HL-60/S4 treated with phorbol 12-myristate 13-acetate at 8.2 ng/mL for 4 days and 3 days (cell line): ENCODE measurements around the gene TRAPPC12.
"Not testable (repeated sequence)": the region's sequence is repeated elsewhere in the genome, so short reads cannot be mapped to it uniquely, and the experiment has no call there.

Source experiments
- in situ Hi-C: fragments of 300-500 bp; cut with MboI; formaldehyde crosslinking; loops from 2 replicates; pipeline ENCODE4 v1.15.0; 2022; ENCODE audit warnings: low sequenced_read_pairs

Gene TRAPPC12

DNA sequence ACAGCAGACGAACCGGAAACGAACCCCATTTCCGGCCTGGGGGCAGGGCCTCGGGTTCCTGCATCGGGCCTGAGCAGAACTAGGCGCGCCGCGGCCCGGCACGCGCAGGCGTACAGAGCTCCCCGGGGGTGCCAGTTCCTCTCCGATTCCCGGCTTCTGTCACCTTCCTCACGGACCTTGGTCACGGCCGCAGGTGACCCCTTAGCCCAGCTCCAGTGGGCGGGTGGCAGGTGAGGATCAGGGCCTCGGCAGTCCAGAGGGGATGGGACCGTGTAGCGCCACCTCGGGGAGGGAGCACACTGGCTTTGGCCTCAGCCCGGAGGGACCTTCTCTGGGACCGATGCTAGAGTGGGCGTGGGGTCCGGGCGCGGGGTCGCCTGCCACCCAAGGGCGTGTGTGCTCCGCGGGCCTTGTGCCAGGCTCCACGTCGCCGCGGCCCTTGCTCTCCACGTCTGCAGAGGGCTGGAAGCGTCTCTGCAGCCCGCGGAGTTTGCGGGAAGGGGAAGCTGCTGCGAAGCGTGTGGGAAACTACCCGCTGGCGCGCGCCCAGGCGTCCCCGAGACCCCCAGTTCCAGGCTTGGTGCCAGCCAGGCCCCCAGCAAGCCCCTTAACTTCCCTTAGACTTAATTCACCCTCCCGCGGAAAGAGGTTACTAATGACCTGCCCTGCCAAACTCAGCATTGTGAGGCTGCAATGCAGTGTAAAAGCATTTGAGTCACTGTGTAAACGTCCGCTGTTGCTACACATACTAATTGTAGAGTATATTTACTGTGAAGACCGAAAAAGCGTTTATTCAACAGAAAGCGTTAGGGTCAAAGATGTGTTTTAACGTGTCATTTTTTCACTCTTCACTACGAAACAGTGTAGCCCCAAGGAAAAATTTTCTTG is at the start of gene TRAPPC12:
Gene TRAPPC12 (plus strand): TSS at position 48 of the 888 bp plus-strand sequence. CDS start 7,930 bp downstream, outside the sequence.
- in situ Hi-C loops, result no loop called here

DNA sequence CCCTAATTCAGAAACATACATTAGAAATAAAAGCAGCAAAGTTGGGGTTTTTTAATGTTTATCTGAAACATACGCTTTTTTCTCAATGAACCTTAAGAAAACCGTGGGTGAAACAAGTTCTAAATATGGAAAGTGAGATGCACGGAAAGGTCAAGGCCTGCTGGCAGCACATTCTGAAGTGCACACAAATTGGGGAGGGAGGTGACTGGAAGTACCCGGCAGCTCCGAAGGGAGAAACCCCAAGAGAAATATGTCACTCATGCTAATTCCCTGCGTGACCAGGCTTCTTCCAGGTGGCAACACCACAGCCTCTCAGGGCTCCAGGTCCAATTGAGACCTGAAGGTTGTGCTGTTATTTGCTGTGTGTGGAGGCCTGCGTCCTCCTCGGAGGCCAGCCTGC is 47.4 kb upstream of the TRAPPC12 start:
- in situ Hi-C loops, result no loop called here

DNA sequence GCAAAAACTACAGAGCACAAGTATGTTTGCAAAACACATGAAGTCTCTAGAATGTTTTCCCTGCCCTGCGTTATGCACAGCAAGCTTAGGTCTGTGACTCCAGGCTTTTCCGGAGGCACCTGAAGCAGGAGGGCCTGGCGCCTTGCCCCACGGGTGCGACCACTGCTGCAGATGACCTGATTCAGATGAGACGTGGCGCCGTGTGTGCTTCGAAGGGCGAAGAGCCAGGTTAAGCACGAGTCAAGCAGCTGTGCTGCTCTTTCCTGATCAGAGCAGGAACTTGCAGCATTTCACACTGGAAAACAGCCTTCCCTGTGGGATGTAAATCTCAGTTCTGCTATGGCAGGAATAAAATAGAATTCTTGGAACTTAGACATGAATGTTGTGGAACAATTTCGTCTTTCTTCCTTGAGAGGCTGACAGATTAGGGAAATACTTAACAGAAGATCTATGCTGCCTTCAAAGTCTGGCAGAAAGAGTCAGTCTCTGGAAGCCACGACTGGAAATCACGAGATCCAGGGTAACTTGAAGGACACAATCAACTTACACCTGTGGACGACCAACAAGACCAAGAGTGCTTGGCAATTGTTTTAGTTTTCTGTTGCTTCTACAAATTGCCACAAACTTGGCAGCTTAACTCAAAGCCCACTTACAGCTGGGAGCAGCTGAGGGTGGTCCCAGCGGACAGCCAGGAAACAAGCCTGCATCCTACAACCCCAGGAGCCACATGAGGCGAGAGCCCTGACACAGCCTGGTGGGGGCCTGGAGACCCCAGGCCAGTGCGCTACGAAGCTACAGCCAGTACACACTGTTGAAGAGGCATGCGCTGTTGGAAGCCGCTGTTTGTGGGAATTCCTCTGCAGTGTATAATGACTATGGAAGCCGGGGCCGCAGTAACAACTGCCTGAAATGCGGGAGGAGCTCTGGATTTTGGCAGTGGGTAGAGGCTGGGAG is 44.8 kb upstream of the TRAPPC12 start:
- in situ Hi-C loops, result no loop called here

DNA sequence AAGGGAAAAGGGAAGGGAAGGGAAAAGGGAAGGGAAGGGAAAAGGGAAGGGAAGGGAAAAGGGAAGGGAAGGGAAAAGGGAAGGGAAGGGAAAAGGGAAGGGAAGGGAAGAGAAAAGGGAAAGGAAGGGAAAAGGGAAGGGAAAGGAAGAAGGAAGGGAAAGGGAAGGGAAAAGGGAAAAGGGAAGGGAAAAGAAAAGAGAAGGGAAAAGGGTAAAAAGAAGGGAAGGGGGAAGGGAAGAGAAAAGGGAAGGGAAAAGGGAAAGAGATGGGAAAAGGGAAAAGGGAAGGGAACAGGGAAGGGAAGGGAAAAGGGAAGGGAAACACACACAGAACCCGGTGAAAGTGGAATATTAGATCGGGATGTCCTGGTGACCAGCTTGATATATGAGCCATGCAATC is 42.6 kb upstream of the TRAPPC12 start:
- in situ Hi-C loops, result no loop called here

DNA sequence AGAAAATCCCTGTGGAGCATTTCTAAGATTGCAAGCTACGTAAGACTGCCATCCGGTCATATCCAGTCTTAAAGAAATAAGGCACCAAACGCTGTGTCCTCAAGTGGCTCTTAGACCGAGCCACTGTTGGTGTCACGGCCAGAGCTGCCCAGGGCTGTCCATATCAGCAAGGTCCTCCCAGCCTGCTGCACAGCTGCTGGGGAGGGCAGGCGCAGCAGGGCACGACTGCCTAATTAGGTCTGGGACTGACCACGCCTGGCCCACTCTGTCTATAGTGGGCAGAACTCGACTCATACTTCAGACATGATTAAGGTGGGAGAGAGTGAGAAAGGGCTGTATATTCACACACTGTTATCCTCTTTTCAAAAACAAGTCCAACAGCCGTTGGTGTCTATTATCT is 41.2 kb upstream of the TRAPPC12 start:
- in situ Hi-C loops, result no loop called here

DNA sequence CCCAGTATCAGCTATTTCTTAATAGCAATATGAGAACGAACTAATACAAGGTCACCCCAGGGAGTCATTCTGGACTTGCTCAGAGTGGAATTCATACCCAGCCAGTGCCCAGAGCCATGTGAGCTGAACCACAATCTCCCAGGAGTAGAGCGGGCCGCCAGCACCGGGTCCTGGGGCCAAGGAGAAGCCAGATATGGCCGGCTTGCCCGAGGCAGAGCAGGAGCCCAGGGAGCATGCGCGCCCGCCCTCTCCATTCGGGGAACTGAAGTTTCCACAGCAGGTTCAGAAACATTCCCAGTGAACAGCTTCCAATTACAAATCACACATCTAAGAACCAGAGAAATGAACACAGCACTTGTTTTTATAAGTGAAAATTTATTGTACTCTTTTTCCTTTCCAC is 39.4 kb upstream of the TRAPPC12 start:
- in situ Hi-C loops, result no loop called here

DNA sequence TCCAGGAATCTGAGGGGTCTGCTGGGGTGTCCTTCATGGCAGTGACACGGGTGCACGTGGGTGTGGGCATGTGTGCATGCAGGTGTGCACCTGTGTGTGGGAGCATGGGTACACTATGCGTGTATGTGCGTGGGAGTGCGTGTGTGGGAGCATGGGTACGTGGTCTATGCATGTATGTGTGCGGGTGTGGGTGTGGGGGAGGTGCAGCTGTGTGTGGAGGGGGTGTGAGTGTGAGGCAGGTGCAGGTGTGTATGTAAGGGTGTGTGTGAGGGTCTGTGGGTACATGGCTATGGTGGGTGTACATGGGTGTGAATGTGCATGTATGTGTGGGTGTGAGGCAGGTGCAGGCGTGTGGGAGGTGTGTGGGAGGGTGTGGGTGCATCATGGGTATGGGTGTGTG is 38.2 kb upstream of the TRAPPC12 start:
- in situ Hi-C loops, result no loop called here

DNA sequence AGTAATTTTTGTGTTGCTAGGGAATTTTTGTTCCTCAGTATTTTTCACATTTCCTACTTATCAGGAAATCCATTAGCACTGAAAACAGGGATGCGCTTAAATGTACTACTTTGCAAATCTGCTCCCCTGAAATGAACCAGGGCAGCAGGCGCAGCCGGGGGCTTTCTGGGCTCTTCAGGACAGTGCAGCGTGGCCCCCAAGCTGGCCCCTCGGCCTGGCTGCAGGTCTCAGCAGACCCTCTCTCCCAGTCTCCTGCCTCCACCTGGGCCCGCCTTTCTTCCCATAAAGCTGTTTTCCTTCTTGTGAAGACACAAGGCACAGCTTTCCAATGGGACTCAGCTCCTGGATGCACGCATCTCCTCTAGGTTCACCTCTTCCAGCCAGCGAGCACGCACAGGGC is 37.2 kb upstream of the TRAPPC12 start:
- in situ Hi-C loops, result no loop called here

DNA sequence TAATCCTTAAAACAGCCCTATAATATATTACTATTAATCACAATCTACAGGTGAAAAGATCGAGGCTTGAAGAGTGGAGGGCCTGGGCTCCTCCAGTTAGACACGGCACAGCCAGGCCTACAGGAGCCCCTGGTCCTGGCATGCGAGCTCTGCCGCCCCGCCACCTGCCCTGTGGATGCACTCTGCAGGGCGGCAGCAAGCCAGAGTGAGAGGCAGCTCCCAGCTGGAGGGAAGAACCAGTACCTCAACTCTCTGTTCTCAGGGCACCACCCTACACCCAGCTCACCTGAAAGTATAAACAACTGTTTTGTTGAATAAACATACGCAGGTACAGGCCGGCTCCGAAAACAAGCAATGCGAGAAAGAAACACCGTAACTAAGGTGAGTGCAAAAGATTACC is 36.5 kb upstream of the TRAPPC12 start:
- in situ Hi-C loops, result no loop called here

DNA sequence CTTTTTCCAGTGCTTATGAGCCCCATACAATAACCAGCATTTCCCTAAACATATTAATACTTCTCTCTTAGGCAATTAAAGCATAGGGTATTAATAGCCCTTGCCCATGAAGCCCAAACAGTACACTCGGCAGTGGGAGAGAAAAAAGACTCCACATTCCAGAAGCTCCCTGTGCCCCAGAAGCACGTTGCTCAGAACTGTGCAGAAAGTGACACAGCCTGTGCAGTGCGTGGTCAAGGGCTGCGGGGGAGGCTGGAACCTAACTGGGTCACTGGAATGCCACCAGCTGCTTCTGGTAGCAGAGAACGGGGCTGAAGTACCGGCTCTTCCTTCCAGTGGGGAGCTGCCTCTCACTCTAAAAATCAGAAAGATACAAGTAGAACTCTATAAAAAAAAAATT is 34.6 kb upstream of the TRAPPC12 start:
- in situ Hi-C loops, result no loop called here

DNA sequence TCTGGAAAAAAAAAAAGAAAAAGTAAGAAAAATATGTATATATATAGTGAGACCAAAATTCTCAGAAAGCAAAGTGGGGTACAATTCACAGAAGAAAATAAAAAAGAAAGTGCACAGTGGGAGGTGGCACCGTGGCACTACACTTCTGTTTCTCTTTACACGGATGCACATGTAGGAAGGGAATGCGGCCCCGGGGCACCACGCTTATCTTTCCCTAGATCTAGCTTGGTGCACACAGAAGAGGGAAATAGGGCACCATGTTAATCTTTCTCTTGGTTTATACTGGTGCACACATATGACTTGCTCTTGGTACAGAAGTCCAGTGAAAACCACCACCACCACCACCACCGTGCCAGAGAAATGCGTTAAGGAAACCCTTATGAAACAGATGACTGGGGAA is 33.9 kb upstream of the TRAPPC12 start:
- in situ Hi-C loops, result no loop called here

DNA sequence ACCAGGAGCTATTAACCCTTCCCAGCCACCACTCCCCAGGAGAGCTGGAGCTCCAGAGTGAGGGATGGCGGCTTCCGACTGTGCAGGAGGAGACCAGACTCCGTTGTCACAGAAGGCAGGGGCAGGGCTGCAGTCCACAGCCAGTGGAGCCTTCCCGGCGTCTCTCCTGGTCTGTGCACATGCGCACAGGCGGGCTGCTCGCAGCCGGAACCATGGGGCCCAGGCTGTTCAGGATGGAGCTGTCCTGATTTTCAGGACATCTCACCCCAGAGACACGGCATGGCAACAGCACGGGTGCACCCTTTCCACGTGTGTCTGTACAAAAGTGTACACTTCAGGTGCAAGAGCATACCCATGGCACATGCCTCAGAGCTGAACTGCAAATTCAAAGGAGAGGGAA is 30.7 kb upstream of the TRAPPC12 start:
- in situ Hi-C loops, result no loop called here

DNA sequence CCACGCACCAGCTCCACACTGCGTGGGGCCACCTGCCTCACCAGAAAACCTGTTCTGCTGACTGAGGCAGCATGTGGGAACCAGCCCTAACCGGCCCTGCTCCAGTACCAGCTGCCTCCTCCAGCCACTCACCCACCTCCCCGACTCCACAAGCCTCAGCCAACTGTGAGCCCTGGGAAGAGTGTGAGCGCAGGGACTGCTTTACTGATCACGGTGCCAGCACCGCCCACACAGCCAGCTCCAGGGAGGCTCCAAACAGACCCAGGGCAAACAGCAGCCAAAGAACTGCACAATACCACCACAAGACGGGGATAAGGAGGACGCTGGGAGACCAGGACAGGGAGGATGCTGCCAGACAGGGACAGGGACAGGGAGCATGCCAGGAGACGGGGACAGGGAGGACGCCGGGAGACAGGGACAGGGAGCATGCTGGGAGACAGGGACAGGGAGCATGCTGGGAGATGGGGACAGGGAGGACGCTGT is 30.2 kb upstream of the TRAPPC12 start:
- in situ Hi-C loops, result no loop called here

DNA sequence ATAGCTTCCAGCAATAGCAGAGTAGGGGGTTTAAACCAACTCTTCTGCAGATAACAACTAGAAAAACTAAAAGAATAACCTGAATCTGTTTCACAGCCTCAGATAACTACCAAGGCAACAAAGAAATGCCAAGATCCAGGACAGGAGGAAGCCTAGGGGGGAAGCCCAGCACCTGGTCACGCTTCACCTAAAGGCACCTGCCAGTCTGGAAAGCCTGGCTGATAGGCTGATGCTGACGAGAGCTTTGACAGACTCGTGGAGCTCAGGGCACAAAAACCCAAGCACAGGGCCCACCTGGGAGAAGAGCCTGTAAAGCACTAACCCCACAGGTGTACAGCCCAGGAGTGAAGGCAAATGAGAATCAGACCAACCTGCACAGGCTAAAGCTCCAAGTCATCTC is 24.5 kb upstream of the TRAPPC12 start:
- in situ Hi-C loops, result no loop called here

DNA sequence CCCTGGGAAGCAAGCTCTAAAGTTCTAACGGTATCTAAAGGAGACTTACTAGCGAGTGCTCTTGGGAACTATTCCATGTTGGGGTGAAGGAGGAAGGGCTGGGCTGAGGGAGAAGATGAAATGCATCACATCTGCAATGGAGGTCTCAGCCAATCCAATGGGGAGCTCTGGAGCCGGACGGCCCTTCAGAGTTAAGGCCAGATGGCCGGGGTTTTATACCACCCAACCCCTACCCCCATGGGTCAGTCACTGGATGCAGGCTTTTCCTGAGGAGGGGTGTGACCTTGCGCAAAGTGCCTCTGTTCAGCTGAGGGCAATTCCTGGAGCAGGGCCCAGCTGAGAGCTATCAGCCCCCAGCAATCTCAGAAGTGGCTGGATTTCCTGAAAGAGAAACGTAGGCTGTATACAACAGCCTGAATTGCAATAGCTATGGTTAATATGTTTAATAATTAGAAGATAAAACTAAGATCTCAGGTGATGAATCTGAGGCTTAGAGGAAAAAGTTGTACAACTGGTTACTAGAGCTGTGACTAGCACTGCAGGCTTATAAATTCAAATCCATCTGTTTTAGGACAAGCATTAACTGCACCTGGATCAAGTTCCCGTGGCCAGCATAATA is 23.4 kb upstream of the TRAPPC12 start:
- in situ Hi-C loops, result no loop called here

DNA sequence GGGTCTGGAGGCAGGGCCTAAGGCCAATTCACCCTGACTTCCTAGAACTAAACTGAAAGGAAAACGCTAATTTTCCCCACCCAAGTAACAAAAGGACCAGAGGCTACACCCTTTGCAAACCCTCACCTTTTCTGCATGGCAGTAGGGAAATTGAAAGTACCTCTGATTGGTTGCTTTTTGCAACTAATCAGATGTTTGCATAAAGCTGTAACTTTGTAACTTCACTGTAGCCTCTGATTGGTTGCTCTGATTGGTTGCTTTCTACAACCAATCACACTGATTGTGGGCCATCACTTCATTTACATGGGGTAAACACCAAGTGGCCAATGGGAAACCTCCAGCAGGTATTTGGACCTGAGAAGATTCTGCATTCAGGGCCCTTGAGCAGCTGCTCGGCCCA is 22.7 kb upstream of the TRAPPC12 start:
- in situ Hi-C loops, result no loop called here

DNA sequence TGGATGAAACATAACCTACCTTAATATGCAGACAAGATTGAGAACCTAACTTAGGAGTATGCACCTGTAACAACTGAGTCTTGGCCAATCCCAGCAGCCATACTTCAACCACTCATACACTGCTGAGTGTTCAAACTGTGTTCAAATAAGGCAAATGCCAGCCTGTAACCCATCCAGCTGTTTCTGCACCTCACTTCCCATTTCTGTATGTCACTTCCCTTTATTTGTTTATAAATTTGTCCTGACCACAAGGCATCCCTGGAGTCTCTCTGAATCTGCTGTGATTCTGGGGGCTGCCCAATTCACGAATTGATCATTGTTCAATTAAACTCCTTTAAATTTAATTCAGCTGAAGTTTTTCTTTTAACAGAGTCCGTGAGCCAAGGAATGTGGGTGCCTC is 22.0 kb upstream of the TRAPPC12 start:
- in situ Hi-C loops, result not testable (repeated sequence)

DNA sequence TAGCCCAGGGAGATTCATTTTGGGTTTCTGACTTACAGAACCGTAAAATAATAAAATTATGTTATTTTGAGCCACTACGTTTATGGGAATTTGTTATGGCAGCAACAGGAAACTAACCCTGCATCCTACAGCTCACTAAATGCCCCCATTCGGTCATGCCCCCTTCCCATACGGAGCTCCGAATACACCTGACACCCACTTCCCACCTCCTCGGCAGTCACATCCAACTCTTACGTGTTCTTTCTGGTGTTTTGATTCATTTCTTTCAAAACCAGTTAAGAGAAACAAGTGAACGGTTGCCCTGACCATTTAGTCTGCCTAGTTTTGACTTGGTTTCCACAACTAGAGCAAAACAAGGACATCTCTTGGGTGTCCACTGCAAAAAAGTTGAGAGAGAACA is 21.6 kb upstream of the TRAPPC12 start:
- in situ Hi-C loops, result no loop called here

DNA sequence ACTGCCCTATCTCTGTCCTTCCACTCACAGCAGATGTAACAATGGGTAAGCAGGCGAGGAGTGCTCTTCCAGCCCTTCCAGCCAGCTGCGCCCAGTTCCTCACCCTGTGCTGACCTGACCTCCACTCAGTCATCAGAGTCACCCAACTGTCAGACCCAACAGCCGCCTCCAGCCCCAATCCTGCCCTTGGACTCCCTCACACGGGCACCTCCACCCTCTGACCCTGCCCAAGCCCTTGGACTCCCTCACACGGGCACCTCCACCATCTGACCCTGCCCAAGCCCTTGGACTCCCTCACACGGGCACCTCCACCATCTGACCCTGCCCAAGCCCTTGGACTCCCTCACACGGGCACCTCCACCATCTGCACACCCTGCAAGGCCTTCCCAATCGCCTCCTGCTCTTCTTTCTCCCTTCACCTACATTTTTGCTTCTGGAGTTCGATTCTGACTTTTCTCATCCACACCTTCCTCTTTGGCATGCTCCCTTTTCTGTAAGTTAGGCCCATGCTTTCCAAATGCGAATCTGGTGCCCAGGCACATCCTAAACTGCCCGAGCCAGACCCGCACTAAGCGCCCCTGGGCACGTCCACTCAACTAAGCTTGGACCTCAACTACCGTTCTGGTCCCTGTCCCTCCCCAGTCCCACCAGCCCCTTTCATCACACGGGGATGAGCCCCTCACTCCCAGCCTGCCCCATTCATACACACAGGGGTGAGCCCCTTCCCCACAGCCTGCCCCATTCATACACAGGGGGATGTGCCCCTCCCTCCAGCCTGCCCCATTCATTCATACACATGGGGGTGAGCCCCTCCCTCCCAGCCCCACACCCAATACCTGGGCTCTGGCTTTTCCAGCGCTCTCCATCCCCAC is 17.7 kb upstream of the TRAPPC12 start:
- in situ Hi-C loops, result no loop called here

DNA sequence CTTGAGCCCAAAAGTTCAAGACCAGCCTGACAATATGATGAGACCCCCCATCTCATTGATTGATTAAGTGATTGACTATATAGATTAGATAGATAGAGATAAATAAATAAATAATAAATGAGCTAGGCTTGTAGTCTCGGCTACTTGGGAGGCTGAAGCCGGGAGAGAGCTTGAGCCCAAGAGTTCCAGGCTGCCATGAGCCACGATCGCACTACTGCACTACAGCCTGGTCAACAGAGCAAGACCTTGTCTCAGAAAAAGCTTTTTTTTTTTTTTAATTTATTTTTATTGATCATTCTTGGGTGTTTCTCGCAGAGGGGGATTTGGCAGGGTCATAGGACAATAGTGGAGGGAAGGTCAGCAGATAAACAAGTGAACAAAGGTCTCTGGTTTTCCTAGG is 14.3 kb upstream of the TRAPPC12 start:
- in situ Hi-C loops, result no loop called here
